HG02588 (cell line): ENCODE data around the gene CFHR3.
A peak's percentile ranks its signal among the peaks of the same experiment; 100 is the strongest.
"Not testable (repeated sequence)": the region's sequence is repeated elsewhere in the genome, so short reads cannot be mapped to it uniquely, and the experiment has no call there.

Source experiments
- ATAC-seq: cut with Tn5 transposase; IDR thresholded peaks from one replicate; pipeline ENCODE4 v1.9.1; 2021; ENCODE audit warnings: mild to moderate bottlenecking, moderate library complexity; ENCODE audit not compliant: unreplicated experiment

CFHR3 gene

GRCh38 chr1:196774603-196775002 lies at the start of gene CFHR3:
Gene CFHR3 (plus strand): TSS chr1:196774840. CDS start chr1:196774887, 47 bp downstream.
- ATAC-seq, result peak; percentile 79

GRCh38 chr1:196732526-196732925 lies 42.1 kb upstream of the CFHR3 start:
- no peak for ATAC-seq

- no peak for ATAC-seq
Measured at GRCh38 chr1:196733091-196733970, 41.3 kb upstream of the CFHR3 start.

- ATAC-seq, result no peak
Measured at GRCh38 chr1:196734006-196734405, 40.6 kb upstream of the CFHR3 start.

GRCh38 chr1:196734460-196734859 lies 40.2 kb upstream of the CFHR3 start:
- no peak for ATAC-seq

- ATAC-seq, result no peak
Measured at GRCh38 chr1:196738730-196739129, 35.9 kb upstream of the CFHR3 start.

- ATAC-seq, result not testable (repeated sequence)
Measured at GRCh38 chr1:196743244-196743643, 31.4 kb upstream of the CFHR3 start.

- ATAC-seq, result not testable (repeated sequence)
Measured at GRCh38 chr1:196765019-196765740, 9.5 kb upstream of the CFHR3 start.

- not testable (repeated sequence) for ATAC-seq
Measured at GRCh38 chr1:196769823-196770222, 4.8 kb upstream of the CFHR3 start.

- ATAC-seq, result no peak
Measured at GRCh38 chr1:196773713-196774112, 927 bp upstream of the CFHR3 start.

- ATAC-seq, result no peak
Measured at GRCh38 chr1:196774175-196774574, 465 bp upstream of the CFHR3 start.

- no peak for ATAC-seq
Measured at GRCh38 chr1:196777603-196778002, 3.0 kb downstream of the CFHR3 start.

- ATAC-seq, result no peak
Measured at GRCh38 chr1:196779093-196779492, 4.5 kb downstream of the CFHR3 start.

- not testable (repeated sequence) for ATAC-seq
Measured at GRCh38 chr1:196791252-196791651, 16.6 kb downstream of the CFHR3 start.

- ATAC-seq, result not testable (repeated sequence)
Measured at GRCh38 chr1:196794103-196794502, 19.5 kb downstream of the CFHR3 start.

- ATAC-seq, result no peak
Measured at GRCh38 chr1:196797891-196798290, 23.3 kb downstream of the CFHR3 start.

GRCh38 chr1:196801920-196802319 lies 27.3 kb downstream of the CFHR3 start:
- ATAC-seq, result not testable (repeated sequence)

- no peak for ATAC-seq
Measured at GRCh38 chr1:196808529-196809235, 34.0 kb downstream of the CFHR3 start.

GRCh38 chr1:196817442-196817841 lies 42.8 kb downstream of the CFHR3 start:
- not testable (repeated sequence) for ATAC-seq

- ATAC-seq, result not testable (repeated sequence)
Measured at GRCh38 chr1:196819531-196819930, 44.9 kb downstream of the CFHR3 start, which contains the start of gene CFHR1. Gene CFHR1 (plus strand): TSS chr1:196819731. CDS start chr1:196819845, 114 bp downstream.

GRCh38 chr1:196827860-196828259 lies 53.2 kb downstream of the CFHR3 start:
- not testable (repeated sequence) for ATAC-seq
